Keratinocyte (primary cell): ENCODE measurements around the gene PLCG2.

Source experiments
- CTCF ChIP-seq, 3 experiments: IDR thresholded peaks in 1 of 3; conservative IDR thresholded peaks in 1 of 3; optimal IDR thresholded peaks in 1 of 3; 2 replicates in 2 of 3; 3 replicates in 1 of 3; pipeline versions ENCODE3 to v1.5.1; 2011; ENCODE audit warnings: low read length in 3 of 3, mild to moderate bottlenecking in 3 of 3, moderate library complexity in 2 of 3, control low read depth in 1 of 3, inconsistent platforms in 1 of 3; ENCODE audit not compliant: insufficient read depth in 2 of 3; ENCODE audit errors: extremely low read depth in 1 of 3
- EZH2 ChIP-seq: IDR thresholded peaks from one replicate; pipeline ENCODE4 v1.6.1; 2012; ENCODE audit warnings: inconsistent platforms, mild to moderate bottlenecking, low read length, moderate library complexity

- TF ChIP-seq CTCF (optimal IDR thresholded peaks at IDR 0.05 in 1 of 3, IDR thresholded peaks at IDR 0.05 in 1 of 3, conservative IDR thresholded peaks at IDR 0.05 in 1 of 3; ENCODE audit: extremely low read depth in 1 of 3, insufficient read depth in 2 of 3, low read length in 3 of 3) (no peak), EZH2 (no peak)
Measured at GRCh38 chr16:81823734-81824133, 44.6 kb downstream of the PLCG2 start.
